SJSA1 (cell line): Measurements from ENCODE around the gene OR2V2. TPM values are rescaled to one million over a fixed set of nuclear protein-coding genes. Genes with fewer than 3 reads are reported as not detected.
A peak's percentile ranks its signal among the peaks of the same experiment; 100 is the strongest.
"Not testable (repeated sequence)": the region's sequence is repeated elsewhere in the genome, so short reads cannot be mapped to it uniquely, and the experiment has no call there.

Experiments used
- DNase-seq, 2 experiments: peaks; one replicate each; pipeline ENCODE4 v3.0.0-alpha.2; 2015 to 2020; ENCODE audit warnings: low spot score in 2 of 2, low read depth in 1 of 2
- H3K27ac ChIP-seq: fragments of 250-450 bp; sonication (Bioruptor Pico); 2 replicates; pipeline ENCODE4 v1.5.1; 2020; ENCODE audit warnings: mild to moderate bottlenecking, moderate library complexity
- H3K27me3 ChIP-seq: fragments of 250-450 bp; sonication (Bioruptor Pico); replicated peaks from 2 replicates; pipeline ENCODE4 v1.5.1; 2020; ENCODE audit warnings: mild to moderate bottlenecking, moderate library complexity
- H3K36me3 ChIP-seq: fragments of 250-450 bp; sonication (Bioruptor Pico); 2 replicates; pipeline ENCODE4 v1.5.1; 2020; ENCODE audit warnings: mild to moderate bottlenecking
- H3K4me1 ChIP-seq: fragments of 250-450 bp; sonication (Bioruptor Pico); replicated peaks from 2 replicates; pipeline ENCODE4 v1.6.1; 2021; ENCODE audit warnings: mild to moderate bottlenecking
- H3K4me3 ChIP-seq: fragments of 250-450 bp; sonication (Bioruptor Pico); 2 replicates; pipeline ENCODE4 v1.5.1; 2020; ENCODE audit warnings: mild to moderate bottlenecking
- H3K9me3 ChIP-seq: fragments of 250-450 bp; sonication (Bioruptor Pico); replicated peaks from 2 replicates; pipeline ENCODE4 v1.5.1; 2020; ENCODE audit warnings: mild to moderate bottlenecking
- total RNA-seq: library from RNA; depleted of rRNA; stranded (reverse); fragments of >200 nt; shearing (Covaris generic); gene quantifications from 2 replicates; pipeline ENCODE4 v1.2.3, GENCODE V29; 2014

Gene OR2V2
- total RNA-seq, 1 experiment from 2014 or later: not detected

DNA sequence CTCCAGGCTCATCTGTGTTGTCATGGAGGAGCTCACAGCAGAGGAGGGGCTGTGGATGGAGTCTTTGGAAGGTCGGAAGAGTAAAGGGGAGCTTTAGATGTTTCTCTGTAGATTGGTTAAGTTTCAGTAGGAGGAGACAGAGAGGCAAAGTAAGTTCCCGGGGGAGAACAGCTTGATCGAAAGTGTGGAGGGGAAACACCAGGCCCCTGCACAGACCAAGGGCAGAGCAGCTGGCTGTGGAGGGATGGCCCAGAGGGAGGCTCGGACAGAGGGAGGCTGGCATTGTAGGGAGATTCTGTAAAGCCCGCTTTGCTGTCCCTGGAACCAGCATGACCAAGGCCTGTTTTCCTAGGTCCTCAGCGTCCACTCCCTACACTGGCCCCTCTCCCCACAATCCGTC, 5.3 kb upstream of the OR2V2 start:
- Histone ChIP-seq H3K27ac (no peak overlapping the region), H3K36me3 (no peaks in the 10 kb centered on the region), H3K27me3 (peaks cover 9% of the 10 kb centered on the region; the same call in 1 of the 2 replicates), H3K9me3 (peaks cover 7% of the 10 kb centered on the region), H3K4me3 (no peak overlapping the region), H3K4me1 (no peaks in the 10 kb centered on the region)
- no peak for DNase-seq

DNA sequence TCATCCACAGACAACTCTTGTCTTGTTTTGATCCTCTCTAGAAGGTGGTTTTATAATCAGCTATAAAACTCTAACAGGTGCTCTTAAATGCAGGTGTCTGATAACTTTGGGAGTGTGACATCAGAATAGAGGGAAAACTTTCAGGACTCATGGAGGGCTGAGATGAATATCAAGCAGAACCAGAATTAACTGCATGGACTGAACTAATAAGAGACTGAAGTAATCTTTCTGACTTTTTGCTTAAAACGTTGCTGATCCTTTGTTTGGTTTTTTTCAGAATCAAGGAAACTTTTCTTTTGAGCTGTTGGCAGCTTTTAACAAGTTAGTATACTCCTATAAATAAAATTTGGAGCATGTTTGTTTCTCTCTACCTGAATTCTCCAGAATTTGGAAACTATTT, 2.3 kb upstream of the OR2V2 start:
- no peak overlapping the region for H3K27ac ChIP-seq
- H3K27me3 ChIP-seq: peaks cover 14% of the 10 kb centered on the region; the same call in 1 of the 2 replicates
- no peaks in the 10 kb centered on the region for H3K4me1 ChIP-seq
- no peaks in the 10 kb centered on the region for H3K36me3 ChIP-seq
- DNase-seq: no peak
- no peak overlapping the region for H3K4me3 ChIP-seq
- peaks cover 7% of the 10 kb centered on the region for H3K9me3 ChIP-seq

DNA sequence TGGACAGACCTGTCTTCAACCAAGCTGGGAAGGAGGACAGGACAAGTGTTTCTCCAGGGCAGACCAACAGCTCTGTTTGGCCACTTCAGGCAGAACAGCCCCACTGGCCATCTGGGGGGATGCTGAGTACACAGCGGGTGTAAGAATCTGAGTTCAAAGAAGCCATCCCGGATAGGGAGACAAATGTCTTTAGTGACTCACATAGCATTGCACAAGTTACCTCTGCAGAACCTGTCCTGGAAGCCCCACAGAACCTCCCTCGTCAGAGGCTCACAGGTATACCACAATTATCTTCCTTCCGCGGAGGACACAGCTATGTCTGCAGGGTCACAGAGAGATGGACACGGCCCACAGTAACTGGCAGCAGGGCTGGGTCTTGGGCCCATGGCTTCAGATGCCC, 2.0 kb downstream of the OR2V2 start:
- no peak for DNase-seq
- Histone ChIP-seq H3K4me1 (no peaks in the 10 kb centered on the region), H3K27ac (no peak overlapping the region), H3K4me3 (no peak overlapping the region), H3K27me3 (peaks cover 21% of the 10 kb centered on the region), H3K36me3 (no peaks in the 10 kb centered on the region), H3K9me3 (peaks cover 10% of the 10 kb centered on the region; the same call in 1 of the 2 replicates)

DNA sequence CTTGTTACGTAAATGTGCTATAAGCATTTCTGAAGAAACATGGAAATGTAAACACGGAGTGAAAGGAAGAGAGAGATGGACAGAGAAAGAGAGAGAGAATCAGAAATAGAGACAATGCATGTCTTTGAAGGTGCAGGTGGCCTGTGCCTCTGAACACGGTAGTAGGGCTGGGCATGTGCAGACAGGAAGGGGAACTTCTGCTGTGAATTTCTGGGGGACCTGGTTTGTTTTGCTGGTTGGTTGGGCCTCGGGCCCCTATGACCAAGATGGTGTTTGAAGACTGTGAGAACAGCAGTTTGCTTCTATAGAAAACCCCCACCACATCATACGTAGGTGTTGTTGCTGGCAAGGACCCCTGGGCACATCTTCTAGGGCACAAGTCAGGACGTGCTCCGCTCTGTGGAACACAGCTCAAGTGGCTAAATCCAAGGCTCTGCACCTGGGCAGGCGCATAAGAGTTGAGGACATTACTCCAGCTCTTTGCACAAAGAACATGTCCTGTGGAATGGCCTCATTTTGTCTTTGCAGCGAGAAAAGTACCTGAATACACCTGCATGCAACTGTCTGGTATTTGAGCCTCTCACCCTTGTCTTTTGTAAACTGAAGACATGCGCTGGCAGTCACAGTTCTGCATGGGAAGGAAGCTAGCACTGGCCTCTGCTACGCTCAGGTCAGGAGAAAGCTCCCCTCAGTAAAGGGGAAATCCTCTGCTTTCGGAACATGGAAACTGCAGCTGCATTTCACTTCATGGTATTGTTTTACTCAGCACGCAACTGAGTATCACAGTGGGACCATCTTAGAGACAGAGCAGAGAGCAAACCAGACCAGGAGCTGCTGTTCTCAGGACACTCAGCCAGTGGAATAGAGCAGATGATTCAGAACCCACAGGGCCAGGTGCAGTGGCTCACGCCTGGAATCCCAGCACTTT, 2.7 kb downstream of the OR2V2 start:
- Histone ChIP-seq H3K4me3 (no peak overlapping the region), H3K27me3 (peaks cover 21% of the 10 kb centered on the region), H3K27ac (no peak overlapping the region), H3K9me3 (peaks cover 8% of the 10 kb centered on the region; the same call in 1 of the 2 replicates), H3K4me1 (no peaks in the 10 kb centered on the region), H3K36me3 (no peaks in the 10 kb centered on the region)
- no peak for DNase-seq

DNA sequence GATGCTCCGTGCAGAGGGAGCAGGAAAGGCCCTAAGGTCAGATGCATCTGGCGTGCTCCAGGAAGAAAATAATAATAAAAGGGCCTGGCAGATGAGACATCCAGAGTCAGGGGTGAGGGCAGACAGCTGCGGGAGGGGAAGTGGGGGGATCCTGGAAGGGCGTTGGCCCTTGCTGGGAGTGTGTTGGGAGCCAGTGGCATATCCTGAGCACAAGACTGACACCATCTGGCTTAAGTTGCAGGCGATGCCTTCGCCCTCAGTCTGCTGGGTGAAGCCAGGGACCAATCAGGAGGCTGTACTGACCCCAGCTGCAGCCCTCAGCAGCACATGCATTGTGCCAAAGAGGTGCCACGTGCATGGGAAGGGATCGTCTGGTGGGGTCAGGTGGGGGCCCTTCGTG, 3.8 kb downstream of the OR2V2 start:
- DNase-seq: no peak
- H3K36me3 ChIP-seq: no peaks in the 10 kb centered on the region
- H3K27me3 ChIP-seq: peaks cover 21% of the 10 kb centered on the region
- no peak overlapping the region for H3K27ac ChIP-seq
- no peaks in the 10 kb centered on the region for H3K4me1 ChIP-seq
- H3K4me3 ChIP-seq: no peak overlapping the region
- H3K9me3 ChIP-seq: 0 out of 2 replicates have a peak, but pooled peaks cover 3% of the 10 kb centered on the region

DNA sequence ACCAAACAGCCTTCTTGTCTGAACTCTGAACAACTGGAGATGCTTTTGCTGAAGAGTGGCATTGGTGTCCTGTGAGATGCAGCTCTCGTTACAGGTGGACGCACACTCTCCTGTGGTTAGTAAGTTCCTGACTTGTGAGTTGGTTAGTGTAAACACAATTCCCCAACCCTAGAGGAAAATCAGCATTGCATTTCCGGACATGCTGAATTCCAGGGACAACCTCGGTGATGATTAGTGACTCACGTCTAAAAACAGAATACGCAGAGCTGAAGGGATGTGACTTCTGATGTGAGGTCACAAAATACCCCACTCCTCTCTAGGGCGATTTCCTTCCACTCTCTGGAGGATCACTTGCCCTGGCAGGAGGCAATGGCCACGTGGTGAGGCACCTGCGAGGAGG, 5.0 kb downstream of the OR2V2 start:
- Histone ChIP-seq H3K4me3 (no peak overlapping the region), H3K27me3 (peaks cover 21% of the 10 kb centered on the region), H3K4me1 (no peaks in the 10 kb centered on the region), H3K36me3 (no peaks in the 10 kb centered on the region), H3K9me3 (0 out of 2 replicates have a peak, but pooled peaks cover 3% of the 10 kb centered on the region), H3K27ac (no peak overlapping the region)
- no peak for DNase-seq

DNA sequence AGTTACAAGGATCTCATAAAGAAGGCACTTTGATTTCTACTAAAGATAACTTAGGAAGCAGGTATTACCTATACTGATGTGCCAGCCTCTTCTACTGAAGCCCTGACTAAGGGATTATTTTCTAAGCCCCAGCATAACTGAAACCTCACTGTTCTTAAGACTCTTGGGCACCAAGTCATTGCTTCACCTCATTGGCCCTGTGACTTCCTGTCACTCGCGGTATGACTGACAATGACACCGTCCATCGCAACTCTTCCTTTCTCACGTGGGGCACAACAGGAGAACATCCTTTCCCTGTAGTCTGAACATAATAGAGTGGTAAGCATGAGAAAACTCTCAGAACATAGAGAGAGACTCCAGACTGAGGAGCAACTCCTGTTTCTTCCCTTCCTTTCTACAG, 6.4 kb downstream of the OR2V2 start:
- Histone ChIP-seq H3K27me3 (peaks cover 26% of the 10 kb centered on the region), H3K4me3 (no peak overlapping the region), H3K27ac (no peak overlapping the region), H3K9me3 (0 out of 2 replicates have a peak, but pooled peaks cover 3% of the 10 kb centered on the region), H3K36me3 (no peaks in the 10 kb centered on the region), H3K4me1 (no peaks in the 10 kb centered on the region)
- DNase-seq: no peak

DNA sequence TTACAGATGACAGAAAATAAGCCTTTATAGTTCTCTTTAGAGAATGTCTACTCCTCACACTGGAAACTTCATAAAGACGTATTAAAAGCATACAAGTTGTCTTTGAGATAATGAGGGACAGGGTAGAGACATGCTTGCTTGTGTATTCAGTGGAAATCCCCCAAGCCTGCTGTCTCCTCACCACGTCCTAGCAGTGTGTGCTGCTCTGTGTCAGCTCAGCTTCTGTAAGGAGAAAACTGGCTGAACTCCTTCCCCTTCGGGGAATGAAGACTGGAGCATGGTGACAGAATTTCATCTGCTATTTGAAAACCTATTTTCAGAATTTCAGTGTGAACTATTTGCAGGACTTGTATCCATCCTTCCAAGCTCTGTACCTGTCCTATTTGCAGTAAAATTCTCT, 9.4 kb downstream of the OR2V2 start:
- DNase-seq: no peak
- no peak overlapping the region for H3K4me3 ChIP-seq
- H3K27me3 ChIP-seq: peaks cover 13% of the 10 kb centered on the region
- 0 out of 2 replicates have a peak, but pooled peaks cover 3% of the 10 kb centered on the region for H3K9me3 ChIP-seq
- H3K36me3 ChIP-seq: no peaks in the 10 kb centered on the region
- H3K4me1 ChIP-seq: peaks cover 5% of the 10 kb centered on the region
- no peak overlapping the region for H3K27ac ChIP-seq

DNA sequence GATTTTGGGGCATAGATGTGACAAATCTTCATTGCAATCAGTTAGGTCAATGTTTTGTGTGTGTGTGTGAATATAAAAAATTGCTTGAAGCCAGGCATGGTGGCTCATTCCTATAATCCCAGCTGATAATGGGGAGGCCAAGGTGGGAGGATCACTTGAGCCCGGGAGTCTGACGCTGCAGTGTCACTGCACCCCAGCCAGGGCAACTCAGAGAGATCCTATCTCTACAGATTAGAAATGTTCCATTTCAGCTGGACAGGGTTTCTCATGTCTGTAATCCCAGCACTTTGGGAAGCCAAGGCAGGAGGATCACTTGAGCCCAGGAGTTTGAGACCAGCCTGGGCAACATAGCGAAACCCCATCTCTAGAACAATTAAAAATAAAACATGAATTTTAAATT, 11.5 kb downstream of the OR2V2 start:
- Histone ChIP-seq H3K4me1 (peaks cover 5% of the 10 kb centered on the region), H3K27me3 (peaks cover 13% of the 10 kb centered on the region), H3K4me3 (no peak overlapping the region), H3K27ac (no peak overlapping the region), H3K9me3 (no peaks in the 10 kb centered on the region), H3K36me3 (no peaks in the 10 kb centered on the region)
- no peak for DNase-seq

DNA sequence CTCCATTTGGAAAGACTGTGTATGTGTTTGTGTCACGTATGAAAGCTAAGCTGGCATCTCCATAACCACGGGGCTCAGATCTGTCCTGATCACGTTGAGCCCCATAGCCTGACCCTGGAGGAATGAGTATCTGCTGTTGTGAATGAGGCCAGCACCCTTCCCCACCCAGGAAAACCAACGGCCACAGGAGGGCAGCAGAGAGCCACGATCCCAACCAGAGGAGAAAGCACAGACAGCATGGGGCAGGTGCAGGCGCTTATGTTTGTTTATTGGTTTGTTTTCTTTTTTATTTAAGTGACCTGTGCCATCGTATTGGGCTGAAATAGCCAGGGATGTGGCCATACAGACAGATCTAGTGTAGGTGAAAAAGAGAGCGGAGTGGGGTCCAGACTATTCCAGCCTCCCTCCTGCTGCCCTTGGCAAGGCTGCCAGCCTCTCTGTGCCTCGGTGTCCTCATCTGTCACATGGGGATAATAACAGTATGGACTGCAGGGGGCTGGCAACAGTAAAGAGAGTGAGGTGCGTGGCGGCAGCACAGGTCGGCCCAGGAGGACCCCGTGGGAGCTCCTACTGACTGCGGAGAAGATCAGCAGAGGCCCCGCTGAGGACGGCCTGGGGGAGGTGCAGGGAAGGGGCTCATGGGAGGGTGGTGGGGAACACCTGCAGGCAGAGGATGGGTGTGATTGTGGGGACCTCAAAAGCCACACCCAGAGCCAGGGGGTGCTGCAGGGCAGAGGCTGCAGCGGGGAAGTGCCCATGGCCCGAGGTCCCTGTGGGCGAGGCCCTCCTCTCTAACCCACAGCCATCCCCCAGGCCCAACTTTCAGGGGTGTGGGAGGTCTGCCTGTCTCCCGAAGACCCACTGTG, 12.1 kb downstream of the OR2V2 start:
- peak; percentile 82 to 88 for DNase-seq
- no peak overlapping the region for H3K27ac ChIP-seq

DNA sequence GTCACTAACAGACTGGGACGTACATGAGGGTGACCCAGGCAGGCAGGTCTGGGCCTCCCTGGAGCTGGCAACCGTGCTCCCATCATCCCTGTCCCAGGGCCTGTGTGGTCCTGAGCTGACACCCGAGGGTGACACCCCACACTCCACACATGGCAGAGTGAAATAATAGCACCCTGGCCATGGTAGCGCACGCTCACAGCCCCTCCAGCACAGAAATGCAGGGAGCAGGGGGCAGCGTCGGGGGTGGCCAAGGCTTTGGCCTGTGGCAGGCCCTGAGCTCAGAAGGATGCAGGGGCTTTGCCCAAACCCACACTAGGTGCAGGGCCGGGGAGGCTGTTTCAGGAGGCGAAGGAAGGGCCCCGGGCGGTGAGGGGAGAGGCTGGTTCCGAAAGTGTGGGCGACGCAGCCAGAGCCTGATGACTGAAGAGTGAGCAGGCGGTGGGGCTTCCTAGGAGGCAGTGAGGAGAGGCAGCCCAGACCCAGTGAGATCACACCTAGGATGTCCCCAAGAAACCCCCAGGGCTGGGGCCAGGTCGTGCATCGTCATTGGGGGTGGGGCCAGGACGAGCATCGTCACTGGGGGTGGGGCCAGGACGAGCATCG, 12.9 kb downstream of the OR2V2 start:
- DNase-seq: peak in 1 of 2 experiments; percentile 27
- H3K27ac ChIP-seq: no peak overlapping the region
- no peaks in the 10 kb centered on the region for H3K36me3 ChIP-seq
- peaks cover 13% of the 10 kb centered on the region for H3K27me3 ChIP-seq
- peaks cover 5% of the 10 kb centered on the region for H3K4me1 ChIP-seq
- H3K9me3 ChIP-seq: no peaks in the 10 kb centered on the region
- H3K4me3 ChIP-seq: peak overlapping the region; percentile 19; the same call in 1 of the 2 replicates

More for the DNA sequence above, 12.1 kb downstream of the OR2V2 start:
- Histone ChIP-seq H3K36me3 (no peaks in the 10 kb centered on the region), H3K9me3 (no peaks in the 10 kb centered on the region), H3K27me3 (peaks cover 13% of the 10 kb centered on the region), H3K4me1 (peaks cover 5% of the 10 kb centered on the region), H3K4me3 (no peak overlapping the region)

DNA sequence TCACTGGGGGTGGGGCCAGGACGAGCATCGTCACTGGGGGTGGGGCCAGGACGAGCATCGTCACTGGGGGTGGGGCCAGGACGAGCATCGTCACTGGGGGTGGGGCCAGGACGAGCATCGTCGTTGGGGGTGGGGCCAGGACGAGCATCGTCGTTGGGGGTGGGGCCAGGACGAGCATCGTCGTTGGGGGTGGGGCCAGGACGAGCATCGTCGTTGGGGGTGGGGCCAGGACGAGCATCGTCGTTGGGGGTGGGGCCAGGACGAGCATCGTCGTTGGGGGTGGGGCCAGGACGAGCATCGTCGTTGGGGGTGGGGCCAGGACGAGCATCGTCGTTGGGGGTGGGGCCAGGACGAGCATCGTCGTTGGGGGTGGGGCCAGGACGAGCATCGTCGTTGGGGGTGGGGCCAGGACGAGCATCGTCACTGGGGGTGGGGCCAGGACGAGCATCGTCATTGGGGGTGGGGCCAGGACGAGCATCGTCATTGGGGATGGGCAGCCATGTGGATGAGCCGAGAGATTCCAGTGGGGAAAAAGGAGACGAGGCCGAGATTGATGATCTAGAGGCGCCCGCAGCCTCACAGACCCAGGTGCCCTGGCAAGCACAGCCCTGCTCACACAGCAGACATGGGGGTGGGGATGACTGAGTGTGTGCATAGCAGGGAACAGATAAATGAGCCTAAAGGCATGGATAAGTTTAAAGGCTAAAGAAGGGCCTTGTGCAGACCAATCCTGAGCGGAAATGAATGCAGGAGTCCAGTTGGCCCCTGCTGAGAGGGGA, 13.6 kb downstream of the OR2V2 start:
- not testable (repeated sequence) for H3K9me3 ChIP-seq, H3K4me1 ChIP-seq, H3K4me3 ChIP-seq, H3K27ac ChIP-seq, H3K36me3 ChIP-seq
- DNase-seq: peak in 1 of 2 experiments; percentile 22
- peaks cover 13% of the 10 kb centered on the region for H3K27me3 ChIP-seq
